ENCODE measurements around the gene SH3GL1. TPM values are rescaled to one million over a fixed set of nuclear protein-coding genes. Genes with fewer than 3 reads are reported as not detected.

The SH3GL1 gene
- total RNA-seq, 1 donor from 2014 or later: 54.2 TPM

- H3K4me1 Mint-ChIP-seq (ENCODE audit: low read depth): peaks cover 31% of the 10 kb centered on the region
- intact Hi-C loops (cut with micrococcal nuclease): no loop called here
- no peak for DNase-seq (ENCODE audit: low spot score)
- peaks cover 5% of the 10 kb centered on the region for H3K36me3 Mint-ChIP-seq (ENCODE audit: low read depth)
- no peaks in the 10 kb centered on the region for H3K9me3 Mint-ChIP-seq
- H3K27ac Mint-ChIP-seq: no peak overlapping the region
- no peak overlapping the region for H3K4me3 Mint-ChIP-seq
- H3K27me3 Mint-ChIP-seq (ENCODE audit: insufficient read depth): no peaks in the 10 kb centered on the region
These were observed 33.5 kb downstream of the SH3GL1 start for GRCh38 chr19:4366666-4367335.

GRCh38 chr19:4365791-4366665 lies 34.3 kb downstream of the SH3GL1 start:
- intact Hi-C loops (cut with micrococcal nuclease): no loop called here
- peaks cover 5% of the 10 kb centered on the region for H3K36me3 Mint-ChIP-seq (ENCODE audit: low read depth)
- peaks cover 23% of the 10 kb centered on the region for H3K4me1 Mint-ChIP-seq (ENCODE audit: low read depth)
- H3K27ac Mint-ChIP-seq: no peak overlapping the region
- no peak overlapping the region for H3K4me3 Mint-ChIP-seq
- no peaks in the 10 kb centered on the region for H3K27me3 Mint-ChIP-seq (ENCODE audit: insufficient read depth)
- no peak for DNase-seq (ENCODE audit: low spot score)
- no peaks in the 10 kb centered on the region for H3K9me3 Mint-ChIP-seq

GRCh38 chr19:4365341-4365740 lies 35.0 kb downstream of the SH3GL1 start:
- Mint-ChIP-seq H3K36me3 (ENCODE audit: low read depth) (peaks cover 6% of the 10 kb centered on the region), H3K4me3 (no peak overlapping the region), H3K27me3 (ENCODE audit: insufficient read depth) (no peaks in the 10 kb centered on the region), H3K27ac (no peak overlapping the region), H3K9me3 (no peaks in the 10 kb centered on the region), H3K4me1 (ENCODE audit: low read depth) (peaks cover 16% of the 10 kb centered on the region)
- DNase-seq (ENCODE audit: low spot score): no peak
- intact Hi-C loops (cut with micrococcal nuclease): no loop called here

- Mint-ChIP-seq H3K36me3 (ENCODE audit: low read depth) (peaks cover 9% of the 10 kb centered on the region), H3K27ac (no peak overlapping the region), H3K27me3 (ENCODE audit: insufficient read depth) (no peaks in the 10 kb centered on the region), H3K4me3 (no peak overlapping the region), H3K4me1 (ENCODE audit: low read depth) (peaks cover 12% of the 10 kb centered on the region), H3K9me3 (no peaks in the 10 kb centered on the region)
- intact Hi-C loops (cut with micrococcal nuclease): no loop called here
- no peak for DNase-seq (ENCODE audit: low spot score)
These were observed 36.6 kb downstream of the SH3GL1 start for GRCh38 chr19:4363571-4364304.

- intact Hi-C loops (cut with micrococcal nuclease): no loop called here
- H3K4me3 Mint-ChIP-seq: no peak overlapping the region
- H3K27ac Mint-ChIP-seq: no peak overlapping the region
- peaks cover 9% of the 10 kb centered on the region for H3K36me3 Mint-ChIP-seq (ENCODE audit: low read depth)
- no peaks in the 10 kb centered on the region for H3K27me3 Mint-ChIP-seq (ENCODE audit: insufficient read depth)
- H3K9me3 Mint-ChIP-seq: no peaks in the 10 kb centered on the region
- DNase-seq (ENCODE audit: low spot score): no peak
- peaks cover 4% of the 10 kb centered on the region for H3K4me1 Mint-ChIP-seq (ENCODE audit: low read depth)
These were observed 37.4 kb downstream of the SH3GL1 start for GRCh38 chr19:4362831-4363545.

DNA sequence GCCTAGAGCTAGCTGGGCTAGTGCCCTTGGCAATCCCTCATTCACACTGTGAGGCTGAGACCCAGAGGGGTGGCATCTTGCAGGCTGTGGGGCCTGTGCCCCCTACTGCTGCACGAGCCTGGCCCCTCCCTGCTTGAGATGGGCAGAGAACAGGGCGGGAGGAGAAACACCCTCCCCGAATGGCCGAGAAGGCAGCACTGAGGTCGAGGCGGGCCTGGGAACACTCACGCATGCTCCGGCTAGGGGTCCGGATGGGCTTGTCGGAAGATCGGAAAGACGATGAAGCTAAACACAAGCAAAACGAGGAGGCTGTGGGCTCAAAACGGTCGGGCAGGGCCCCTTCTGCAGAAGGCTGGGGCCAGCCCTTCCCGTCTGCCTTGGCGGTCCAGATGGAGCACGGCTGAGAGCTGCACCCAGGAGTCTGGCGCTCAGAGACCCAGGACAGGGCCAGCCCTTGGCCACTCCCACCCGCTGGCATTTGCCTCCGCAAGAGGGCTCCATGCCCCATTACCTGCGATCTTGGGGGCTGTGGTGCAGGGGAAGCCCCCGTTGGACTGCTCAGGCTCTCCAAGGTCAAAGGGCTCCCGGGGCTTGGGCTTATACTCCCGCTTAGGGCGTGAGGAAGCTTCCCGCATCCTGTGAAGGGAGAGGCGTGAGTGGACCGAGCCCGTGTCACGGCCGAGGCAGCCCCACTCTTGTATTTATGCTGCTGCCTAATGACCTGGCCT lies 38.1 kb downstream of the SH3GL1 start:
- Mint-ChIP-seq H3K9me3 (no peaks in the 10 kb centered on the region), H3K4me1 (ENCODE audit: low read depth) (no peaks in the 10 kb centered on the region), H3K27ac (no peak overlapping the region), H3K4me3 (no peak overlapping the region), H3K27me3 (ENCODE audit: insufficient read depth) (no peaks in the 10 kb centered on the region), H3K36me3 (ENCODE audit: low read depth) (peaks cover 9% of the 10 kb centered on the region)
- intact Hi-C loops (cut with micrococcal nuclease): no loop called here
- no peak for DNase-seq (ENCODE audit: low spot score)

DNA sequence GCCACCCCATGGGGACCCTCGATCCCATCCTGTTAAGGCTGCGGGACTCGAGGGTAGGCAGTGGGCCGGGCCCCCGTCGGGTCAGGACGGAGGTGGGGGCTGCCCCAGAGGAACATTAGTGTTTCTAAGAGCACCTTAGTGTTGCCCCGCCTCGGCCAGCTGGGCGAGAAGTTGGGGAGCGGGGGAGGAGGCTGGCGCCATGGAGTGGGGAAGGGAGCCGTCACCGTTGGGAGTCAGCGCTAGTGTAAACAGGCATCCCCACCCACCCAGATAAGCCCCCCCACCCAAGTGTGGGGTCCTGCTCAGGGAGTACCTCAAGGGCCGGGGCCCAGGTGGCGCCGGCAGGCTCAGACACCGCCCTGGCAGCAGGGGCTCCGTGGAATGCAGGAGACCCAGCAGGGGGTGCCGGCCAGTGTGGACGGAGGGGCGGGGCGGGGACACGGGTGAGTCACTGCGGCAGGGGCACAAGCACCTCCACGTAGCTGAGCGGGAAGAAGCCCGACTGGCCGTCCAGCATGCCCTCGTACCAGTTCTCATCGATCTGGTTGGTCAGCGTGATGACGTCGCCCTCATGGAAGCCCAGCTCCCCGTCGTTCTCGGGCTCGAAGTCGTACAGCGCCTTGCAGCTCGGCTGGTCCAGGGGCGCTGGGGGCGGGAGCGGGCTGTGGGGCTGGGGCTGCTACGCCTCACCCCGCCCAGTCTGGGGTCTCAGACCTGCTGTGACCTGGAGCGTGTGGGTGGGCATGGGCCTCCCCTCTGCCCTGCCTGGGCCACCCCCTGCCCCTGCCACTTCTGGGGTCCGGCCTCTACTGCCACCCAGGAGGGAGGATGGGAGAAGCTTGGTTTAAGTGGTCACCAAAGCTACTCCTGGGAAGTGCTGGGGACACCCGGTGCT lies 38.9 kb downstream of the SH3GL1 start:
- no peaks in the 10 kb centered on the region for H3K9me3 Mint-ChIP-seq
- peaks cover 9% of the 10 kb centered on the region for H3K36me3 Mint-ChIP-seq (ENCODE audit: low read depth)

DNA sequence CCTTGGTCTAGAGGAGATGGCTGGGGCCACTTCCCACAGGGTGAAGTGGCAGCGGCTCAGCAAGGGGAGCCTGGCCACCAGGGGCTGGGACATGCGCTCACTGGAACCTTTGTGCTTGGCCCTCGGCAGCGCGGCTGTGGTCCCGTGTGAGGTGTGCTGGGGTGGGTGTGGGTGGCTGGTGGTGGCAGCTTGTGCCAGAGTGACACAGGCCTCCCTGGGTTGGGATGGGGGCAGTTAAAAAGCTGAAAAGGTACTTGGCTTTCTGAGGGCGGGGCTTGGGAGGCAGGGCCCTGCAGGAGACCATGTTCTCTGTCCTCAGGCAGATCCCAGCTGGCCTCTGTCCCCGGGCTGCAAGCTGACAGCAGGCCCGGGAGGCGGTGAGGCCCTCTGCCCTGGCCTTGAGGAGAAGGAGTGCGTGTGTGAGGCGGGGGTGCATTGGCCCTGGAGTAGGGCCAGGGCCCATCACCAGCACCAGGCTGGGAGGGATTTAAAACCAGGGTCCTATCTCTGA lies 39.7 kb downstream of the SH3GL1 start:
- no peaks in the 10 kb centered on the region for H3K9me3 Mint-ChIP-seq
- intact Hi-C loops (cut with micrococcal nuclease): no loop called here
- no peak for DNase-seq (ENCODE audit: low spot score)
- H3K27me3 Mint-ChIP-seq (ENCODE audit: insufficient read depth): no peaks in the 10 kb centered on the region
- no peak overlapping the region for H3K27ac Mint-ChIP-seq
- no peaks in the 10 kb centered on the region for H3K4me1 Mint-ChIP-seq (ENCODE audit: low read depth)
- H3K4me3 Mint-ChIP-seq: no peak overlapping the region
- H3K36me3 Mint-ChIP-seq (ENCODE audit: low read depth): peaks cover 9% of the 10 kb centered on the region

More for the DNA sequence above, 38.9 kb downstream of the SH3GL1 start:
- H3K27ac Mint-ChIP-seq: no peak overlapping the region
- DNase-seq (ENCODE audit: low spot score): no peak
- H3K4me1 Mint-ChIP-seq (ENCODE audit: low read depth): no peaks in the 10 kb centered on the region
- H3K4me3 Mint-ChIP-seq: no peak overlapping the region
- intact Hi-C loops (cut with micrococcal nuclease): no loop called here
- no peaks in the 10 kb centered on the region for H3K27me3 Mint-ChIP-seq (ENCODE audit: insufficient read depth)

DNA sequence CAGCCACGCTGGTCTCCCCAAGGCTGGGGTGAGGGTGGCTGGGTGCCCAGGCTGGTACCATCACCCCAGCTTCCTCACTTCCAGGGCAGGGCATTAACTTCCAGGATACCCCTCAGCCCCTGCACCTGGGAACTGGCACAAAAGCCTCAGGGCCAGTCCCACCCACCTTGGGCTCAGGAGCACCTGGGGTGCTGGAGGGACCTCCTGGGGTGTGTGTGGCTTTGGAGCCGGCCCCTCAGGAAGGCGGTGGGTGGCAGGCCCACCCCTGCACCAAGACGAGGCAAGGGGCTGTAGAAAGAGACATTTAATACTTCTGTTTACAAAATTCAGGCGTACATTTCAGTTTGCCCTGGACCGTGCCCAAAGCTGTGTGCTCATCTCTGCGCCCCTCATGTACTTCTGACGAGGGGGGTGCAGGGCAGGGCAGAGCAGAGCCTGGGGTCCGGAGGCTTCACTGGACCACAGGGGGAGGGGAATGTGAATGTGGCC lies 40.2 kb downstream of the SH3GL1 start:
- Mint-ChIP-seq H3K9me3 (no peaks in the 10 kb centered on the region), H3K27me3 (ENCODE audit: insufficient read depth) (no peaks in the 10 kb centered on the region), H3K4me1 (ENCODE audit: low read depth) (no peaks in the 10 kb centered on the region), H3K27ac (no peak overlapping the region), H3K4me3 (no peak overlapping the region), H3K36me3 (ENCODE audit: low read depth) (peaks cover 9% of the 10 kb centered on the region)
- DNase-seq (ENCODE audit: low spot score): no peak
- intact Hi-C loops (cut with micrococcal nuclease): no loop called here

- DNase-seq (ENCODE audit: low spot score): no peak
- peaks cover 11% of the 10 kb centered on the region for H3K36me3 Mint-ChIP-seq (ENCODE audit: low read depth)
- no peak overlapping the region for H3K27ac Mint-ChIP-seq
- intact Hi-C loops (cut with micrococcal nuclease): no loop called here
- H3K27me3 Mint-ChIP-seq (ENCODE audit: insufficient read depth): no peaks in the 10 kb centered on the region
- no peaks in the 10 kb centered on the region for H3K4me1 Mint-ChIP-seq (ENCODE audit: low read depth)
- H3K9me3 Mint-ChIP-seq: no peaks in the 10 kb centered on the region
- H3K4me3 Mint-ChIP-seq: no peak overlapping the region
These were observed 40.7 kb downstream of the SH3GL1 start for GRCh38 chr19:4359627-4360000.
